GM19438 (cell line): ENCODE measurements around the gene CCDC40.

Experiments
- ATAC-seq: cut with Tn5 transposase; IDR thresholded peaks from one replicate; pipeline ENCODE4 v1.9.1; 2021; ENCODE audit warnings: low read depth; ENCODE audit not compliant: unreplicated experiment

The CCDC40 gene

GRCh38 chr17:80129006-80129565 lies 92.6 kb downstream of the CCDC40 start:
- no peak for ATAC-seq

- no peak for ATAC-seq
Measured at GRCh38 chr17:80130992-80131391, 94.5 kb downstream of the CCDC40 start.

GRCh38 chr17:80132906-80133625 lies 96.6 kb downstream of the CCDC40 start:
- no peak for ATAC-seq

GRCh38 chr17:80133626-80133970 lies 97.2 kb downstream of the CCDC40 start:
- no peak for ATAC-seq

GRCh38 chr17:80137131-80137530 lies 100.7 kb downstream of the CCDC40 start:
- no peak for ATAC-seq

GRCh38 chr17:80138856-80139426 lies 102.5 kb downstream of the CCDC40 start:
- no peak for ATAC-seq

GRCh38 chr17:80141463-80142165 lies 105.2 kb downstream of the CCDC40 start:
- no peak for ATAC-seq

- no peak for ATAC-seq
Measured at GRCh38 chr17:80142929-80143328, 106.5 kb downstream of the CCDC40 start.

GRCh38 chr17:80145076-80146075 lies 108.9 kb downstream of the CCDC40 start:
- no peak for ATAC-seq

GRCh38 chr17:80146121-80147034 lies 109.9 kb downstream of the CCDC40 start:
- ATAC-seq, result peak; percentile 7

- ATAC-seq, result peak; percentile 82
Measured at GRCh38 chr17:80147035-80147822, 110.8 kb downstream of the CCDC40 start, which contains the start of gene EIF4A3. TSS of gene EIF4A3 (minus strand) at chr17:80147128. CDS start at chr17:80146961, 167 bp downstream.
